Measurements from ENCODE around the gene GTPBP3. TPM values are rescaled to one million over a fixed set of nuclear protein-coding genes. Genes with fewer than 3 reads are reported as not detected.
A peak's percentile ranks its signal among the peaks of the same experiment; 100 is the strongest.

Gene GTPBP3
- total and polyA plus RNA-seq, 2 experiments from 2014 or later: 7.9 to 14.8 TPM

GRCh38 chr19:17334414-17335409 lies 2.6 kb upstream of the GTPBP3 start, which contains the start of gene ANO8:
Gene ANO8 (minus strand): TSS chr19:17334855. CDS start chr19:17334670, 185 bp downstream.
- H3K79me2 ChIP-seq (ENCODE audit: insufficient read depth): no peaks in the 10 kb centered on the region
- TF ChIP-seq EZH2phosphoT487 (IDR thresholded peaks at IDR 0.05; ENCODE audit: insufficient read depth, low read depth): no peak
- no peak for TF ChIP-seq EZH2 (IDR thresholded peaks at IDR 0.05; ENCODE audit: insufficient read depth, poor library complexity, severe bottlenecking)
- H3K9me2 ChIP-seq (ENCODE audit: insufficient read depth): no peaks in the 10 kb centered on the region
- H3F3A ChIP-seq (ENCODE audit: insufficient read depth): peaks cover 11% of the 10 kb centered on the region; the same call in 1 of the 2 replicates
- H3K9me3 ChIP-seq (ENCODE audit: low read depth): no peaks in the 10 kb centered on the region
- H3K27me3 ChIP-seq (replicated peaks; ENCODE audit: insufficient read depth): no peaks in the 10 kb centered on the region
- H3K4me3 ChIP-seq: peak within 1 kb of the TSS; percentile 77
- H2AFZ ChIP-seq: peak within 1 kb of the TSS; percentile 91
- in situ Hi-C loops (cut with MboI): no loop called here
- H4K20me1 ChIP-seq (ENCODE audit: insufficient read depth): no peaks in the 10 kb centered on the region
- peaks cover 7% of the 10 kb centered on the region; the same call in 1 of the 2 replicates for H3K4me1 ChIP-seq (ENCODE audit: insufficient read depth)
- peak within 1 kb of the TSS; percentile 63 for H3K9ac ChIP-seq
- peak; percentile 99 for DNase-seq
- H3K36me3 ChIP-seq (ENCODE audit: low read depth): no peaks in the 10 kb centered on the region
- H3K4me2 ChIP-seq (ENCODE audit: unreplicated experiment): peak within 1 kb of the TSS; percentile 93
- 3% methylated on average over 60 to 62 of the region's 86 CpGs for WGBS, 2 experiments (ENCODE audit: low coverage in 1 of 2, low lambda C conversion rate in 2 of 2, missing lambda C conversion rate in 2 of 2)
- no peak within 1 kb of the TSS for H3K27ac ChIP-seq

- Histone ChIP-seq H3K4me2 (ENCODE audit: unreplicated experiment) (no peak overlapping the region), H3K4me3 (no peak overlapping the region), H4K20me1 (ENCODE audit: insufficient read depth) (no peaks in the 10 kb centered on the region), H3K9ac (no peak overlapping the region), H3K27ac (no peak overlapping the region), H3K9me3 (ENCODE audit: low read depth) (no peaks in the 10 kb centered on the region), H2AFZ (peak overlapping the region; percentile 96), H3K27me3 (replicated peaks; ENCODE audit: insufficient read depth) (no peaks in the 10 kb centered on the region), H3K36me3 (ENCODE audit: low read depth) (no peaks in the 10 kb centered on the region), H3F3A (ENCODE audit: insufficient read depth) (peaks cover 11% of the 10 kb centered on the region; the same call in 1 of the 2 replicates), H3K79me2 (ENCODE audit: insufficient read depth) (no peaks in the 10 kb centered on the region), H3K9me2 (ENCODE audit: insufficient read depth) (no peaks in the 10 kb centered on the region), H3K4me1 (ENCODE audit: insufficient read depth) (peaks cover 7% of the 10 kb centered on the region; the same call in 1 of the 2 replicates)
- DNase-seq: no peak
- in situ Hi-C loops (cut with MboI): no loop called here
- 48 to 54% methylated on average over 10 of the region's 10 CpGs for WGBS, 2 experiments (ENCODE audit: low coverage in 1 of 2, low lambda C conversion rate in 2 of 2, missing lambda C conversion rate in 2 of 2)
- TF ChIP-seq EZH2phosphoT487 (IDR thresholded peaks at IDR 0.05; ENCODE audit: insufficient read depth, low read depth) (no peak), EZH2 (IDR thresholded peaks at IDR 0.05; ENCODE audit: insufficient read depth, poor library complexity, severe bottlenecking) (no peak)
These were observed 1.8 kb upstream of the GTPBP3 start for GRCh38 chr19:17335575-17335974.

- no peaks in the 10 kb centered on the region for H3K9me3 ChIP-seq (ENCODE audit: low read depth)
- peaks cover 11% of the 10 kb centered on the region; the same call in 1 of the 2 replicates for H3F3A ChIP-seq (ENCODE audit: insufficient read depth)
- H3K27ac ChIP-seq: peak overlapping the region; percentile 15; the same call in 1 of the 2 replicates
- peak overlapping the region; percentile 89 for H3K4me3 ChIP-seq
- H3K9me2 ChIP-seq (ENCODE audit: insufficient read depth): no peaks in the 10 kb centered on the region
- H2AFZ ChIP-seq: peak overlapping the region; percentile 96
- H3K27me3 ChIP-seq (replicated peaks; ENCODE audit: insufficient read depth): no peaks in the 10 kb centered on the region
- H3K4me2 ChIP-seq (ENCODE audit: unreplicated experiment): peak overlapping the region; percentile 91
- WGBS, 2 experiments (ENCODE audit: low coverage in 1 of 2, low lambda C conversion rate in 2 of 2, missing lambda C conversion rate in 2 of 2): 9 to 12% methylated on average over 44 to 49 of the region's 50 CpGs
- peak; percentile 70 for DNase-seq
- H4K20me1 ChIP-seq (ENCODE audit: insufficient read depth): no peaks in the 10 kb centered on the region
- in situ Hi-C loops (cut with MboI): no loop called here
- H3K36me3 ChIP-seq (ENCODE audit: low read depth): no peaks in the 10 kb centered on the region
- H3K4me1 ChIP-seq (ENCODE audit: insufficient read depth): peaks cover 7% of the 10 kb centered on the region; the same call in 1 of the 2 replicates
- H3K79me2 ChIP-seq (ENCODE audit: insufficient read depth): no peaks in the 10 kb centered on the region
- H3K9ac ChIP-seq: peak overlapping the region; percentile 82
- no peak for TF ChIP-seq EZH2 (IDR thresholded peaks at IDR 0.05; ENCODE audit: insufficient read depth, poor library complexity, severe bottlenecking)
- TF ChIP-seq EZH2phosphoT487 (IDR thresholded peaks at IDR 0.05; ENCODE audit: insufficient read depth, low read depth): no peak
These were observed 501 bp downstream of the GTPBP3 start for GRCh38 chr19:17337675-17338432.

Data from GM23248 (cell line).